Epithelial cell of esophagus (primary cell): ENCODE measurements around the gene WDPCP.

Experiments used
- DNase-seq: peaks from one replicate; pipeline ENCODE4 v3.0.0; 2010; ENCODE audit warnings: low read depth
- H3K4me3 ChIP-seq: 2 replicates; pipeline ENCODE4 v1.5.1; 2011; ENCODE audit warnings: mild to moderate bottlenecking, low read length, control low read depth
- TF ChIP-seq, protein P1 (sequence below): IDR thresholded peaks from 2 replicates; pipeline ENCODE4 v1.5.1; 2011; ENCODE audit warnings: low read depth, mild to moderate bottlenecking, low read length, control low read depth, inconsistent platforms; ENCODE audit not compliant: insufficient read depth; ENCODE audit errors: missing control alignments

WDPCP gene

DNA sequence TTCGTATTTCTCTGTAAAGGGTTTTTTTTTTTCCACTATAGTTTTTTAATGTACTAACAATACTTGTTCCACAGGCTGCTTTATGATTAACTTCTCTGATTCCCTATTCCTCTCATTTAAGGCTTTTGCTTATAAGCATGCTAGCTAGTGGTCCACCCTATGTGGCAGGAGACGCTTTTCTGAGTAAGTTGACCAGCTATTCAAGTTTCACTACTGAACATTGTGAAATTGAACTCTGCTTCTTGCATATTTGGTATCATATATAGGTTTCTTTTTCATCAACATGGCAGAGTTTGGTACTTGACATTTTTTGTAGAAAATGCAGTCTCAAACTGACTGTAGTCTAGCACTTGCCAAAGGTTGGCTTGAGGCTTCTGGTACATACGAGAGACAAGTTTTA, 463.4 kb downstream of the WDPCP start:
- TF ChIP-seq, protein P1, sequence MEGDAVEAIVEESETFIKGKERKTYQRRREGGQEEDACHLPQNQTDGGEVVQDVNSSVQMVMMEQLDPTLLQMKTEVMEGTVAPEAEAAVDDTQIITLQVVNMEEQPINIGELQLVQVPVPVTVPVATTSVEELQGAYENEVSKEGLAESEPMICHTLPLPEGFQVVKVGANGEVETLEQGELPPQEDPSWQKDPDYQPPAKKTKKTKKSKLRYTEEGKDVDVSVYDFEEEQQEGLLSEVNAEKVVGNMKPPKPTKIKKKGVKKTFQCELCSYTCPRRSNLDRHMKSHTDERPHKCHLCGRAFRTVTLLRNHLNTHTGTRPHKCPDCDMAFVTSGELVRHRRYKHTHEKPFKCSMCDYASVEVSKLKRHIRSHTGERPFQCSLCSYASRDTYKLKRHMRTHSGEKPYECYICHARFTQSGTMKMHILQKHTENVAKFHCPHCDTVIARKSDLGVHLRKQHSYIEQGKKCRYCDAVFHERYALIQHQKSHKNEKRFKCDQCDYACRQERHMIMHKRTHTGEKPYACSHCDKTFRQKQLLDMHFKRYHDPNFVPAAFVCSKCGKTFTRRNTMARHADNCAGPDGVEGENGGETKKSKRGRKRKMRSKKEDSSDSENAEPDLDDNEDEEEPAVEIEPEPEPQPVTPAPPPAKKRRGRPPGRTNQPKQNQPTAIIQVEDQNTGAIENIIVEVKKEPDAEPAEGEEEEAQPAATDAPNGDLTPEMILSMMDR: no peak
- DNase-seq: peak; percentile 44

GRCh38 chr2:63124218-63124617, 464.1 kb downstream of the WDPCP start:
- TF ChIP-seq, protein P1: no peak
- peak; percentile 92 for DNase-seq
- H3K4me3 ChIP-seq: no peak overlapping the region

More for the DNA sequence above, 463.4 kb downstream of the WDPCP start:
- no peak overlapping the region for H3K4me3 ChIP-seq

- H3K4me3 ChIP-seq: no peak overlapping the region
- peak; percentile 52 for DNase-seq
- TF ChIP-seq, protein P1: no peak
Measured at GRCh38 chr2:63122921-63123320, 465.4 kb downstream of the WDPCP start.

GRCh38 chr2:63121055-63121834, 467.0 kb downstream of the WDPCP start:
- no peak for DNase-seq
- H3K4me3 ChIP-seq: no peak overlapping the region
- TF ChIP-seq, protein P1: no peak

DNA sequence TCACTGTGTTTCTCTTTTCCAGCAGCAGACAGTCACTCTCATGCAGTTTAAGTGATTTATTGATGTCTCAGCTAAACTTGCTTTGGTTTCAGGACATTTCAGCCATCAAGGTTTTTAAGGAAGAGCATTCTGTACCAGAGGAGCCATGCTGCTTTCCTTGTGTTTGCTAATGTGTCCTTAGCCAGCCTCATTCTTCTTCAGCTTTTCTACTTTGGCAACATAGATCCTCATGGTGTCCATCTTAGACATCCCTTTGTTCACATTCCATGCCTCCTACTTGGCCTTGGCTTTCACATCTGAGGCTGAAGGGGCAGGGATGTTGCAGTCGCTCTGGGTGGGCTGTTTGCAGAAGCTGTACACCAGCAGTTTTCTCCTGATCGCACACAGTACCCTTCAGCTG, 469.5 kb downstream of the WDPCP start:
- H3K4me3 ChIP-seq: no peak overlapping the region
- TF ChIP-seq, protein P1: no peak

DNA sequence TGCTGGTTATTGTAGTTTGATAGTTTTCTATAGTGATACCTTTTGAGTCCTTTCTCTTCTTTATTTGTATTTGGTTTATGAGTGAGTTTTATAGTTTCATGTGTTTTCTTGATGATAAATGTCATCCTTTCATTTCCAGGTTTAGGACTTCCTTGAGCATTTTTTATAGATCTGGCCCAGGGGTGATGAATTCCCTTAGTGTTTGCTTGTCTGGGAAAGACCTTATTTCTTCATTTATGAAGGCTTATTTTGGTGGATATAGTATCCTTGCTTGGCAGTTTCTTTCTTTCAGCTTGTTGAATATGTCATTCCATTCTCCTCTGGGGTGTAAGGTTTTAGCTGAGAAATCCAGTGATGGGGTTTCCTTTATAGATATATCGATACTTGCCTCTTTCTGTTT, 483.8 kb downstream of the WDPCP start:
- TF ChIP-seq, protein P1: no peak
- no peak overlapping the region for H3K4me3 ChIP-seq
- DNase-seq: no peak

More for the DNA sequence above, 469.5 kb downstream of the WDPCP start:
- no peak for DNase-seq

DNA sequence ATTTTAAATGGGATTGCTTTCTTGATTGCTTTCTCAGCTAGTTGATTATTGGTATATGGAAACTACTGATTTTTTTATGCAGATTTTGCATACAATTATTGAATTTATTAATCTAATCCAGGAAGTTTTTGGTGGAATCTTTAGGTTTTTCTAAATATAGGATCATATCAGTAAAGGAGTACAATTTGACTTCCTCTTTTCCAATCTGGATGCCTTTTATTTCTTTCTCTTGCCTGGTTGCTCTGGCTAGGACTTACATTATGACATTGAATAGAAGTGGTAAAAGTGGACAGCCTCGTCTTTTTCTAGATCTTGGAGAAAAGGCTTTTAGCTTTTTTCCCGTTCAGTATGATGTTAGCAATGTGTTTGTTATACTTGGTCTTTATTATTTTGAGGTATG, 486.3 kb downstream of the WDPCP start:
- TF ChIP-seq, protein P1: no peak
- H3K4me3 ChIP-seq: no peak overlapping the region
- no peak for DNase-seq
